Natural killer cell treated with Interleukin-12 subunit alpha and Interleukin-12 subunit beta and Interleukin-15 and Interleukin-18, amount 100 ng/mL, for 72 hours (primary cell): Measurements from ENCODE around the gene LSM14A. TPM values are rescaled to one million over a fixed set of nuclear protein-coding genes. Genes with fewer than 3 reads are reported as not detected.
A peak's percentile ranks its signal among the peaks of the same experiment; 100 is the strongest.
"Not testable (repeated sequence)": the region's sequence is repeated elsewhere in the genome, so short reads cannot be mapped to it uniquely, and the experiment has no call there.

Experiments
- ATAC-seq, 2 donors: fragments of 150-1000 bp; cut with Tn5 transposase in 1 of 2; sonication (Bioruptor Pico), chemical (Tn5 transposase) in 1 of 2; 2 replicates each; pipeline ENCODE4 v1.10.0; 2021
- DNase-seq: peaks from one replicate; pipeline ENCODE4 v3.0.0; 2022; ENCODE audit warnings: low spot score
- H3K27ac Mint-ChIP-seq, 2 donors: 1 replicate in 1 of 2; 2 replicates in 1 of 2; pipeline ENCODE4 v1.8.0; 2022; ENCODE audit warnings: mixed read lengths in 2 of 2, mild to moderate bottlenecking in 1 of 2, moderate library complexity in 1 of 2
- H3K27me3 Mint-ChIP-seq, 2 donors: 1 replicate in 1 of 2; 2 replicates in 1 of 2; pipeline ENCODE4 v1.8.0; 2022; ENCODE audit warnings: mixed read lengths in 2 of 2
- H3K36me3 Mint-ChIP-seq: one replicate; pipeline ENCODE4 v1.8.0; 2022; ENCODE audit warnings: mixed read lengths
- H3K4me1 Mint-ChIP-seq, 2 donors: 1 replicate in 1 of 2; 2 replicates in 1 of 2; pipeline ENCODE4 v1.8.0; 2022; ENCODE audit warnings: low read depth in 2 of 2, mixed read lengths in 2 of 2, mild to moderate bottlenecking in 1 of 2
- H3K4me3 Mint-ChIP-seq: one replicate; pipeline ENCODE4 v1.8.0; 2022; ENCODE audit warnings: mixed read lengths
- H3K9me3 Mint-ChIP-seq: 2 replicates; pipeline ENCODE4 v1.8.0; 2022; ENCODE audit warnings: mixed read lengths
- total RNA-seq, 2 donors: library from RNA; stranded (reverse); gene quantifications; one replicate each; pipeline ENCODE4 v1.2.3, GENCODE V29; 2022

The LSM14A gene
- total RNA-seq, 2 donors from 2014 or later, result 119 to 135 TPM

GRCh38 chr19:34215666-34216038, 43.3 kb downstream of the LSM14A start:
- peaks cover 14% of the 10 kb centered on the region for H3K36me3 Mint-ChIP-seq
- H3K4me3 Mint-ChIP-seq, result no peak overlapping the region
- no peak overlapping the region for H3K27ac Mint-ChIP-seq
- no peak for DNase-seq
- ATAC-seq, result no peak
- peaks cover 15 to 18% of the 10 kb centered on the region in 2 donors for H3K4me1 Mint-ChIP-seq
- no peaks in the 10 kb centered on the region for H3K27me3 Mint-ChIP-seq
- H3K9me3 Mint-ChIP-seq, result no peaks in the 10 kb centered on the region

GRCh38 chr19:34216745-34217219, 44.5 kb downstream of the LSM14A start:
- H3K9me3 Mint-ChIP-seq, ATAC-seq, DNase-seq, H3K27ac Mint-ChIP-seq, H3K27me3 Mint-ChIP-seq, H3K4me3 Mint-ChIP-seq: not testable (repeated sequence)
- Mint-ChIP-seq H3K36me3 (peaks cover 21% of the 10 kb centered on the region), H3K4me1 (peaks cover 18 to 19% of the 10 kb centered on the region in 2 donors)

GRCh38 chr19:34217952-34218817, 45.9 kb downstream of the LSM14A start:
- no peaks in the 10 kb centered on the region for H3K27me3 Mint-ChIP-seq
- H3K27ac Mint-ChIP-seq, result peak overlapping the region; percentile 28 to 54
- H3K4me1 Mint-ChIP-seq, result peaks cover 19 to 25% of the 10 kb centered on the region in 2 donors
- no peaks in the 10 kb centered on the region for H3K9me3 Mint-ChIP-seq
- no peak for DNase-seq
- peaks cover 26% of the 10 kb centered on the region for H3K36me3 Mint-ChIP-seq
- peak; percentile 83 to 94 for ATAC-seq
- H3K4me3 Mint-ChIP-seq, result peak overlapping the region; percentile 43

GRCh38 chr19:34218818-34219164, 46.5 kb downstream of the LSM14A start:
- Mint-ChIP-seq H3K36me3 (peaks cover 31% of the 10 kb centered on the region), H3K27ac (peak overlapping the region; percentile 28 to 54), H3K4me1 (peaks cover 22 to 30% of the 10 kb centered on the region in 2 donors), H3K9me3 (no peaks in the 10 kb centered on the region), H3K27me3 (no peaks in the 10 kb centered on the region), H3K4me3 (peak overlapping the region; percentile 43)
- DNase-seq (no peak), ATAC-seq (no peak)

GRCh38 chr19:34220472-34221063, 48.3 kb downstream of the LSM14A start:
- DNase-seq, result no peak
- H3K36me3 Mint-ChIP-seq, result peaks cover 44% of the 10 kb centered on the region
- ATAC-seq, result no peak
- no peaks in the 10 kb centered on the region for H3K9me3 Mint-ChIP-seq
- peaks cover 35 to 43% of the 10 kb centered on the region in 2 donors for H3K4me1 Mint-ChIP-seq
- H3K27ac Mint-ChIP-seq, result no peak overlapping the region
- no peak overlapping the region for H3K4me3 Mint-ChIP-seq
- no peaks in the 10 kb centered on the region for H3K27me3 Mint-ChIP-seq

- Mint-ChIP-seq H3K27ac (no peak overlapping the region), H3K4me1 (peaks cover 41 to 56% of the 10 kb centered on the region in 2 donors), H3K27me3 (no peaks in the 10 kb centered on the region), H3K36me3 (peaks cover 53% of the 10 kb centered on the region), H3K4me3 (no peak overlapping the region), H3K9me3 (no peaks in the 10 kb centered on the region)
- no peak for DNase-seq
- ATAC-seq, result no peak
Measured at GRCh38 chr19:34222386-34222785, 50.1 kb downstream of the LSM14A start.

- Mint-ChIP-seq H3K27me3 (no peaks in the 10 kb centered on the region), H3K27ac (peak overlapping the region; percentile 74 to 85), H3K4me3 (peak overlapping the region; percentile 64), H3K4me1 (peaks cover 33 to 59% of the 10 kb centered on the region in 2 donors), H3K9me3 (no peaks in the 10 kb centered on the region), H3K36me3 (peaks cover 55% of the 10 kb centered on the region)
- ATAC-seq, result peak in 1 of 2 donors; percentile 74
- no peak for DNase-seq
Measured at GRCh38 chr19:34224996-34225658, 52.8 kb downstream of the LSM14A start.

- DNase-seq (no peak), ATAC-seq (no peak)
- no peaks in the 10 kb centered on the region for H3K27me3 Mint-ChIP-seq
- H3K27ac Mint-ChIP-seq, result peak overlapping the region; percentile 74 to 85
- H3K4me3 Mint-ChIP-seq, result peak overlapping the region; percentile 64
- H3K9me3 Mint-ChIP-seq, result no peaks in the 10 kb centered on the region
- peaks cover 53% of the 10 kb centered on the region for H3K36me3 Mint-ChIP-seq
- peaks cover 33 to 56% of the 10 kb centered on the region in 2 donors for H3K4me1 Mint-ChIP-seq
Measured at GRCh38 chr19:34225659-34226015, 53.3 kb downstream of the LSM14A start.

- Mint-ChIP-seq H3K4me3 (peak overlapping the region; percentile 64), H3K9me3 (no peaks in the 10 kb centered on the region), H3K27ac (peak overlapping the region; percentile 74 to 85), H3K36me3 (peaks cover 51% of the 10 kb centered on the region), H3K27me3 (no peaks in the 10 kb centered on the region), H3K4me1 (peaks cover 34 to 56% of the 10 kb centered on the region in 2 donors)
- ATAC-seq (peak; percentile 76), DNase-seq (no peak)
Measured at GRCh38 chr19:34226036-34226435, 53.7 kb downstream of the LSM14A start.

GRCh38 chr19:34228347-34228746, 56.0 kb downstream of the LSM14A start:
- Mint-ChIP-seq H3K27me3 (no peaks in the 10 kb centered on the region), H3K36me3 (peaks cover 39% of the 10 kb centered on the region), H3K27ac (peak overlapping the region in 1 of 2 donors; percentile 68), H3K4me1 (peaks cover 45 to 66% of the 10 kb centered on the region in 2 donors), H3K9me3 (no peaks in the 10 kb centered on the region), H3K4me3 (no peak overlapping the region)
- DNase-seq (no peak), ATAC-seq (no peak)

GRCh38 chr19:34228762-34229161, 56.5 kb downstream of the LSM14A start:
- Mint-ChIP-seq H3K27ac (peak overlapping the region; percentile 55 to 68), H3K9me3 (no peaks in the 10 kb centered on the region), H3K27me3 (no peaks in the 10 kb centered on the region), H3K4me1 (peaks cover 43 to 63% of the 10 kb centered on the region in 2 donors), H3K36me3 (peaks cover 35% of the 10 kb centered on the region), H3K4me3 (no peak overlapping the region)
- ATAC-seq, result no peak
- DNase-seq, result no peak

- H3K4me1 Mint-ChIP-seq, result peaks cover 39 to 59% of the 10 kb centered on the region in 2 donors
- peak in 1 of 2 donors; percentile 57 for ATAC-seq
- no peak overlapping the region for H3K4me3 Mint-ChIP-seq
- peak overlapping the region; percentile 55 to 68 for H3K27ac Mint-ChIP-seq
- DNase-seq, result no peak
- H3K27me3 Mint-ChIP-seq, result no peaks in the 10 kb centered on the region
- peaks cover 31% of the 10 kb centered on the region for H3K36me3 Mint-ChIP-seq
- no peaks in the 10 kb centered on the region for H3K9me3 Mint-ChIP-seq
Measured at GRCh38 chr19:34229721-34230120, 57.4 kb downstream of the LSM14A start.

GRCh38 chr19:34230820-34231219, 58.5 kb downstream of the LSM14A start:
- H3K4me1 Mint-ChIP-seq, result peaks cover 32 to 48% of the 10 kb centered on the region in 2 donors
- peaks cover 22% of the 10 kb centered on the region for H3K36me3 Mint-ChIP-seq
- peak overlapping the region; percentile 16 for H3K4me3 Mint-ChIP-seq
- no peaks in the 10 kb centered on the region for H3K27me3 Mint-ChIP-seq
- H3K9me3 Mint-ChIP-seq, result no peaks in the 10 kb centered on the region
- ATAC-seq, result no peak
- H3K27ac Mint-ChIP-seq, result peak overlapping the region in 1 of 2 donors; percentile 41
- no peak for DNase-seq

GRCh38 chr19:34231439-34231838, 59.1 kb downstream of the LSM14A start:
- H3K4me1 Mint-ChIP-seq, result peaks cover 36 to 46% of the 10 kb centered on the region in 2 donors
- H3K27me3 Mint-ChIP-seq, result no peaks in the 10 kb centered on the region
- DNase-seq, result no peak
- peak overlapping the region; percentile 16 for H3K4me3 Mint-ChIP-seq
- no peak for ATAC-seq
- peak overlapping the region in 1 of 2 donors; percentile 41 for H3K27ac Mint-ChIP-seq
- H3K36me3 Mint-ChIP-seq, result peaks cover 22% of the 10 kb centered on the region
- H3K9me3 Mint-ChIP-seq, result no peaks in the 10 kb centered on the region
